ENCODE data around the gene TRMO. TPM values are rescaled to one million over a fixed set of nuclear protein-coding genes. Genes with fewer than 3 reads are reported as not detected.

TRMO gene
- total and polyA plus RNA-seq, 9 of the 15 experiments (the other 6 are each of a cell fraction or from before 2014, with no cell fraction given): 5.6 to 22.4 (median 16.2) TPM

GRCh38 chr9:97876061-97876460 lies 46.2 kb downstream of the TRMO start (continued):
- TF ChIP-seq CHAMP1 (IDR thresholded peaks at IDR 0.05) (no peak), HDGF (IDR thresholded peaks at IDR 0.05) (no peak), NCOR1 (IDR thresholded peaks at IDR 0.05) (no peak), NCOA2 (IDR thresholded peaks at IDR 0.05; ENCODE audit: partially characterized antibody in 2 of 2) (no peak), CHD7 (IDR thresholded peaks at IDR 0.05; ENCODE audit: low read depth, low read length) (no peak), TAF7 (tag; IDR thresholded peaks at IDR 0.05) (no peak), ZFX (CRISPR knock-in tag; IDR thresholded peaks at IDR 0.05) (no peak)
